GM12878 (cell line): ENCODE results near the gene UQCC5. TPM values are rescaled to one million over a fixed set of nuclear protein-coding genes. Genes with fewer than 3 reads are reported as not detected.

Experiments used
- ATAC-seq: fragments of 200-7000 bp; cut with Tn5 transposase; 3 replicates; pipeline ENCODE4 v1.9.1; 2020; ENCODE audit warnings: mild to moderate bottlenecking, moderate library complexity
- BruUV-seq: library from RNA; stranded (reverse); fragments of 400-500 nt; replicated peaks from 2 replicates; lab custom pipeline; 2021; lab: Mats Ljungman, UMichigan
- CTCF ChIA-PET: fragments of 300-600 bp; sonication (Branson Sonifier 250); formaldehyde crosslinking; extraction: SDS; loops from one replicate; lab custom pipeline; 2021; ENCODE audit warnings: inconsistent platforms; lab: Yijun Ruan, JAX
- POLR2A ChIA-PET: fragments of 350-600 bp; formaldehyde crosslinking; extraction: SDS; loops from one replicate; lab custom pipeline; 2021; ENCODE audit warnings: inconsistent platforms; lab: Charles Lee
- RAD21 ChIA-PET: fragments of 300-600 bp; sonication (Branson Sonifier 250); formaldehyde crosslinking; loops from one replicate; lab custom pipeline; 2023; ENCODE audit warnings: antibody characterized with exemption; ENCODE audit not compliant: unreplicated experiment; lab: Charles Lee
- SMC1A ChIA-PET: fragments of 300-600 bp; sonication (Branson Sonifier 250); formaldehyde crosslinking; loops from one replicate; lab custom pipeline; 2023; ENCODE audit not compliant: unreplicated experiment, uncharacterized antibody; lab: Charles Lee
- DNase-seq: peaks from one replicate; pipeline ENCODE4 v3.0.0-alpha.2; 2011; ENCODE audit warnings: low read depth, low spot score
- FAIRE-seq: peaks from 3 replicates; lab custom pipeline; 2011; peaks lifted over from hg19 to GRCh38; lab: Jason Lieb, UNC
- H2AFZ ChIP-seq: 2 replicates; pipeline ENCODE4 v1.6.0; 2011; ENCODE audit warnings: low read depth, low read length, control low read depth; ENCODE audit not compliant: control insufficient read depth
- H3K27ac ChIP-seq: 2 replicates; pipeline ENCODE4 v1.5.1; 2011; ENCODE audit warnings: control low read depth; ENCODE audit not compliant: control insufficient read depth, insufficient read depth
- H3K27me3 ChIP-seq, 2 experiments: replicated peaks in 1 of 2; 2 replicates each; pipeline versions ENCODE4 v1.6.0 to v1.6.1; 2011; ENCODE audit warnings: low read length in 1 of 2; ENCODE audit not compliant: control insufficient read depth in 2 of 2, insufficient read depth in 2 of 2
- H3K36me3 ChIP-seq, 2 experiments: 2 replicates each; pipeline ENCODE4 v1.5.1; 2011; ENCODE audit warnings: low read length in 1 of 2; ENCODE audit not compliant: control insufficient read depth in 2 of 2, insufficient read depth in 2 of 2
- H3K4me1 ChIP-seq: 2 replicates; pipeline ENCODE4 v1.6.1; 2011; ENCODE audit warnings: mild to moderate bottlenecking, low read length, moderate library complexity, mixed read lengths; ENCODE audit not compliant: control insufficient read depth, insufficient read depth
- H3K4me2 ChIP-seq: 2 replicates; pipeline ENCODE4 v1.6.0; 2011; ENCODE audit warnings: control low read depth; ENCODE audit not compliant: control insufficient read depth, insufficient read depth
- H3K4me3 ChIP-seq: fragments of 200-600 bp; sonication (generic); 2 replicates; pipeline ENCODE4 v1.5.1; 2016
- H3K79me2 ChIP-seq: 2 replicates; pipeline ENCODE4 v1.6.0; 2011; ENCODE audit warnings: low read length; ENCODE audit not compliant: control insufficient read depth, insufficient read depth
- H3K9ac ChIP-seq: 2 replicates; pipeline ENCODE4 v1.8.0; 2011; ENCODE audit warnings: low read length, control low read depth, mixed read lengths; ENCODE audit not compliant: control insufficient read depth, insufficient read depth
- H3K9me3 ChIP-seq: replicated peaks from 3 replicates; pipeline ENCODE4 v1.5.1; 2011; ENCODE audit warnings: mild to moderate bottlenecking, low read length; ENCODE audit not compliant: control insufficient read depth, insufficient read depth
- H4K20me1 ChIP-seq: 2 replicates; pipeline ENCODE4 v1.6.0; 2011; ENCODE audit not compliant: control insufficient read depth, insufficient read depth
- CTCF ChIP-seq, 3 experiments: IDR thresholded peaks in 2 of 3; conservative IDR thresholded peaks in 1 of 3; 2 replicates each; pipeline ENCODE4 v1.5.1; 2011; ENCODE audit warnings: low read depth in 3 of 3, low read length in 3 of 3, mild to moderate bottlenecking in 3 of 3, control low read depth in 2 of 3, moderate library complexity in 2 of 3, inconsistent platforms in 1 of 3, mixed read lengths in 1 of 3; ENCODE audit not compliant: control insufficient read depth in 2 of 3, insufficient read depth in 1 of 3; ENCODE audit errors: extremely low read depth in 1 of 3
- HCFC1 ChIP-seq: fragments of 150-350 bp; IDR thresholded peaks from 2 replicates; pipeline ENCODE4 v1.6.1; 2014; ENCODE audit warnings: low read length
- IRF5 ChIP-seq: fragments of 450-650 bp; IDR thresholded peaks from 2 replicates; pipeline ENCODE4 v1.6.1; 2017; ENCODE audit warnings: borderline replicate concordance
- KLF5 ChIP-seq: fragments of 450-650 bp; IDR thresholded peaks from 2 replicates; pipeline ENCODE4 v1.6.1; 2014; ENCODE audit warnings: mild to moderate bottlenecking; ENCODE audit not compliant: partially characterized antibody
- NFIC ChIP-seq: IDR thresholded peaks from 2 replicates; pipeline ENCODE4 v1.6.1; 2012; ENCODE audit warnings: low read depth, mild to moderate bottlenecking, inconsistent platforms, low read length, moderate library complexity
- RAD21 ChIP-seq: IDR thresholded peaks from 2 replicates; pipeline ENCODE4 v1.6.1; 2011; ENCODE audit warnings: mild to moderate bottlenecking, low read depth, low read length, moderate library complexity; ENCODE audit not compliant: insufficient read depth
- SIX5 ChIP-seq: IDR thresholded peaks from 2 replicates; pipeline ENCODE4 v1.6.1; 2011; ENCODE audit warnings: mild to moderate bottlenecking, low read depth, low read length, moderate library complexity; ENCODE audit not compliant: severe bottlenecking
- SMAD1 ChIP-seq: fragments of 450-650 bp; IDR thresholded peaks from 2 replicates; pipeline ENCODE4 v1.6.1; 2018; ENCODE audit warnings: mild to moderate bottlenecking, low read depth; ENCODE audit not compliant: partially characterized antibody
- SMC3 ChIP-seq: IDR thresholded peaks from 2 replicates; pipeline ENCODE4 v1.6.1; 2011; ENCODE audit warnings: low read length, improper control_type of control experiment, borderline replicate concordance
- STAT1 ChIP-seq: fragments of 450-650 bp; conservative IDR thresholded peaks from 2 replicates; pipeline ENCODE4 v1.6.1; 2014; ENCODE audit warnings: antibody characterized with exemption, mild to moderate bottlenecking
- TCF7 ChIP-seq: IDR thresholded peaks from 2 replicates; pipeline ENCODE4 v1.6.1; 2014; ENCODE audit warnings: antibody characterized with exemption, borderline replicate concordance
- ZNF207 ChIP-seq: fragments of 450-650 bp; IDR thresholded peaks from 2 replicates; pipeline ENCODE4 v1.6.1; 2014; ENCODE audit warnings: antibody characterized with exemption, mild to moderate bottlenecking, borderline replicate concordance
- ZNF24 ChIP-seq: fragments of 450-650 bp; IDR thresholded peaks from 2 replicates; pipeline ENCODE4 v1.6.1; 2017; ENCODE audit warnings: antibody characterized with exemption, mild to moderate bottlenecking
- ZNF622 ChIP-seq: fragments of 450-650 bp; IDR thresholded peaks from 2 replicates; pipeline ENCODE4 v1.6.1; 2017; ENCODE audit warnings: mild to moderate bottlenecking, inconsistent platforms
- WGBS: methylation state at CpG from one replicate; pipeline ENCODE4 v1.1.6; 2016; ENCODE audit warnings: low lambda C conversion rate; ENCODE audit not compliant: insufficient replicate concordance, insufficient coverage; ENCODE audit errors: missing lambda C conversion rate; 5-methylcytosine and 5-hydroxymethylcytosine counted together
- in situ Hi-C: fragments of 300-500 bp; cut with MboI; formaldehyde crosslinking; loops from 9 replicates; pipeline ENCODE4 v1.14.3; 2018; ENCODE audit warnings: mixed read lengths
- intact Hi-C: fragments of 100-400 bp; cut with micrococcal nuclease; formaldehyde crosslinking; loops from one replicate; pipeline ENCODE4 v1.14.2; 2022; ENCODE audit not compliant: unreplicated experiment
- polyA plus RNA-seq, 11 experiments: library from polyadenylated mRNA; depleted of rRNA in 4 of 11; unstranded in 6 of 11; stranded (reverse) in 5 of 11; fragments of >200 nt; fragmentation: Nextera tagmentation in 4 of 11; fragmentation: Illumina TruSeq in 1 of 11; extraction: Ambion mirVana in 4 of 11; extraction: Trizol in 1 of 11; gene quantifications; 1 replicate in 1 of 11; 2 replicates in 10 of 11; pipeline versions ENCODE4 v1.2.1 to v1.2.3, GENCODE V29; 2011 to 2016; ENCODE audit warnings: inconsistent platforms in 2 of 11, missing spikeins in 2 of 11, low read depth in 1 of 11
- total RNA-seq, 4 experiments: library from RNA; depleted of rRNA in 3 of 4; stranded (reverse); fragments of >200 nt in 3 of 4; fragmentation: Illumina TruSeq in 1 of 4; extraction: Trizol in 1 of 4; gene quantifications; 2 replicates each; pipeline versions ENCODE4 v1.2.1 to v1.2.3, GENCODE V29; 2013 to 2021

The UQCC5 gene
- total and polyA plus RNA-seq, 10 of the 15 experiments (the other 5 are each of a cell fraction or from before 2014, with no cell fraction given) = 15.1 to 84.8 (median 28.0) TPM

GRCh38 chr3:52504977-52505376 is 31.4 kb upstream of the UQCC5 start:
- ATAC-seq = no peak
- in situ Hi-C loops = no loop called here
- no peak for TF ChIP-seq SIX5
- TF ChIP-seq RAD21 = no peak
- TF ChIP-seq ZNF24 = no peak
- no peak for TF ChIP-seq SMC3
- TF ChIP-seq TCF7 = no peak
- TF ChIP-seq, all 136 proteins: peak for 0
- BruUV-seq = no TSS peak
- WGBS = 50% methylated on average over 10 of the region's 10 CpGs
- no peak for FAIRE-seq
- ChIA-PET CTCF (no interaction called here), RAD21 (no interaction called here), POLR2A (no interaction called here), SMC1A (no interaction called here)
- H3K27me3 ChIP-seq = no peaks in the 10 kb centered on the region
- no peaks in the 10 kb centered on the region for H3K4me1 ChIP-seq
- DNase-seq = no peak
- H3K27ac ChIP-seq = no peak overlapping the region
- intact Hi-C loops = no loop called here
- H2AFZ ChIP-seq = no peak overlapping the region
- H3K4me2 ChIP-seq = no peak overlapping the region
- no peaks in the 10 kb centered on the region for H3K9me3 ChIP-seq
- H3K36me3 ChIP-seq = no peaks in the 10 kb centered on the region
- H3K9ac ChIP-seq = no peak overlapping the region
- no peak overlapping the region for H3K4me3 ChIP-seq
- H4K20me1 ChIP-seq = no peaks in the 10 kb centered on the region
- H3K79me2 ChIP-seq = no peaks in the 10 kb centered on the region

GRCh38 chr3:52506266-52506966 is 30.0 kb upstream of the UQCC5 start:
- 51% methylated on average over 27 of the region's 27 CpGs for WGBS

More at GRCh38 chr3:52506266-52506966, 30.0 kb upstream of the UQCC5 start:
- in situ Hi-C loops = no loop called here
- intact Hi-C loops = no loop called here
- FAIRE-seq (no peak), ATAC-seq (no peak), DNase-seq (no peak)
- no peaks in the 10 kb centered on the region for H4K20me1 ChIP-seq
- TF ChIP-seq CTCF (IDR thresholded peaks at IDR 0.05 in 2 of 3, conservative IDR thresholded peaks at IDR 0.05 in 1 of 3; ENCODE audit: control insufficient read depth in 2 of 3, extremely low read depth in 1 of 3, insufficient read depth in 1 of 3, low read depth in 3 of 3, low read length in 3 of 3) (no peak), HCFC1 (no peak), ZNF622 (no peak), ZNF207 (no peak), STAT1 (no peak), SMAD1 (no peak), IRF5 (no peak), NFIC (no peak), KLF5 (no peak)
- H3K79me2 ChIP-seq = no peaks in the 10 kb centered on the region
- H3K4me2 ChIP-seq = no peak overlapping the region
- no peak overlapping the region for H3K4me3 ChIP-seq
- H3K9me3 ChIP-seq = no peaks in the 10 kb centered on the region
- no peaks in the 10 kb centered on the region for H3K4me1 ChIP-seq
- POLR2A ChIA-PET = no interaction called here
- no peaks in the 10 kb centered on the region for H3K36me3 ChIP-seq
- H3K27me3 ChIP-seq = no peaks in the 10 kb centered on the region
- SMC1A ChIA-PET = no interaction called here
- RAD21 ChIA-PET = no interaction called here
- CTCF ChIA-PET = no interaction called here
- H2AFZ ChIP-seq = no peak overlapping the region
- BruUV-seq = no TSS peak
- H3K9ac ChIP-seq = no peak overlapping the region
- no peak overlapping the region for H3K27ac ChIP-seq
